SH-SY5Y (cell line): ENCODE data around the gene POU6F2.

Experiments
- GATA2 ChIP-seq: IDR thresholded peaks from 2 replicates; pipeline ENCODE4 v1.6.1; 2011; ENCODE audit warnings: mild to moderate bottlenecking, low read depth, low read length
- GATA3 ChIP-seq: IDR thresholded peaks from 2 replicates; pipeline ENCODE4 v1.6.1; 2011; ENCODE audit warnings: low read depth, mild to moderate bottlenecking, low read length, moderate library complexity

- no peak for TF ChIP-seq GATA2
- TF ChIP-seq GATA3 = no peak
These were observed 390.2 kb downstream of the POU6F2 start for GRCh38 chr7:39367943-39368342.
